ENCODE measurements around the gene METRN. TPM values are rescaled to one million over a fixed set of nuclear protein-coding genes. Genes with fewer than 3 reads are reported as not detected.

METRN gene
- total RNA-seq, 4 donors from 2014 or later: 13.3 to 29.5 (median 26.0) TPM

GRCh38 chr16:741986-742629, 27.2 kb downstream of the METRN start:
- no peak for TF ChIP-seq CTCF (IDR thresholded peaks at IDR 0.05; ENCODE audit: low read depth)

GRCh38 chr16:743794-744500, 29.0 kb downstream of the METRN start:
- TF ChIP-seq CTCF (IDR thresholded peaks at IDR 0.05; ENCODE audit: low read depth): no peak

- no peak for TF ChIP-seq CTCF (IDR thresholded peaks at IDR 0.05; ENCODE audit: low read depth)
Measured at GRCh38 chr16:745739-746138, 30.8 kb downstream of the METRN start.

GRCh38 chr16:746637-747036, 31.7 kb downstream of the METRN start:
- TF ChIP-seq CTCF (IDR thresholded peaks at IDR 0.05; ENCODE audit: low read depth): no peak

GRCh38 chr16:747978-748746, 33.2 kb downstream of the METRN start:
- TF ChIP-seq CTCF (IDR thresholded peaks at IDR 0.05; ENCODE audit: low read depth): no peak

- no peak for TF ChIP-seq CTCF (IDR thresholded peaks at IDR 0.05; ENCODE audit: low read depth)
Measured at GRCh38 chr16:749010-749409, 34.1 kb downstream of the METRN start.

GRCh38 chr16:750485-750884, 35.6 kb downstream of the METRN start:
- no peak for TF ChIP-seq CTCF (IDR thresholded peaks at IDR 0.05; ENCODE audit: low read depth)

Measured in subcutaneous adipose tissue (tissue), 4 donors.